Measurements from ENCODE around the gene G6PC3. TPM values are rescaled to one million over a fixed set of nuclear protein-coding genes. Genes with fewer than 3 reads are reported as not detected.

The G6PC3 gene
- total RNA-seq, 1 donor from 2014 or later: 16.6 TPM

DNA sequence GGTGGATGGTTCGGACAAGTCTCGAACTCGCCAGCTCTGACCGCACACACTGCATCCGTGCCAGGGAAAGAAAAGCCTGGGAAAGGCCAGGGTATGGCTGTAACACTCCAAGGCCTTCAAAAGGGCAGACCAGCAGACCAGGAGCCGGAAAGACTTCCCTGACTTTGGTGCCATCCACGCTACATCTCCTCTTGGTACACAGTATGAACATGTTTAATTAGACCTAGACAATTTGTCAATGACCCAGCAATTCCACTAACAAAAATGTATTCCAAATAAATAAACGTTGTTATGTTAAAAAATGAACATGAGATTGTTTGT lies 53.5 kb downstream of the G6PC3 start:
- Histone ChIP-seq H3K27ac (no peak overlapping the region), H4K20me1 (ENCODE audit: low read depth) (peaks cover 39% of the 10 kb centered on the region), H3K4me1 (peaks cover 31% of the 10 kb centered on the region), H3F3A (ENCODE audit: low read depth) (peaks cover 34% of the 10 kb centered on the region), H3K79me2 (ENCODE audit: low read depth) (peaks cover 26% of the 10 kb centered on the region), H3K36me3 (no peaks in the 10 kb centered on the region), H3K4me3 (peak overlapping the region; percentile 98), H3K4me2 (peak overlapping the region; percentile 75), H3K9me3 (ENCODE audit: low read depth) (no peaks in the 10 kb centered on the region), H2AFZ (replicated peaks) (peak overlapping the region; percentile 95), H3K9ac (no peak overlapping the region), H3K27me3 (peaks cover 4% of the 10 kb centered on the region)
- Mint-ChIP-seq H3K9me3 (no peaks in the 10 kb centered on the region), H3K27me3 (ENCODE audit: insufficient read depth, low read depth) (peaks cover 4% of the 10 kb centered on the region), H3K36me3 (no peaks in the 10 kb centered on the region), H3K4me1 (peaks cover 35% of the 10 kb centered on the region), H3K27ac (peak overlapping the region; percentile 93), H3K4me3 (peak overlapping the region; percentile 95)
- no peak for DNase-seq (ENCODE audit: low spot score)
- TF ChIP-seq EZH2phosphoT487 (IDR thresholded peaks at IDR 0.05) (no peak), EZH2 (IDR thresholded peaks at IDR 0.05) (no peak)
- TF ChIP-seq, protein P1, sequence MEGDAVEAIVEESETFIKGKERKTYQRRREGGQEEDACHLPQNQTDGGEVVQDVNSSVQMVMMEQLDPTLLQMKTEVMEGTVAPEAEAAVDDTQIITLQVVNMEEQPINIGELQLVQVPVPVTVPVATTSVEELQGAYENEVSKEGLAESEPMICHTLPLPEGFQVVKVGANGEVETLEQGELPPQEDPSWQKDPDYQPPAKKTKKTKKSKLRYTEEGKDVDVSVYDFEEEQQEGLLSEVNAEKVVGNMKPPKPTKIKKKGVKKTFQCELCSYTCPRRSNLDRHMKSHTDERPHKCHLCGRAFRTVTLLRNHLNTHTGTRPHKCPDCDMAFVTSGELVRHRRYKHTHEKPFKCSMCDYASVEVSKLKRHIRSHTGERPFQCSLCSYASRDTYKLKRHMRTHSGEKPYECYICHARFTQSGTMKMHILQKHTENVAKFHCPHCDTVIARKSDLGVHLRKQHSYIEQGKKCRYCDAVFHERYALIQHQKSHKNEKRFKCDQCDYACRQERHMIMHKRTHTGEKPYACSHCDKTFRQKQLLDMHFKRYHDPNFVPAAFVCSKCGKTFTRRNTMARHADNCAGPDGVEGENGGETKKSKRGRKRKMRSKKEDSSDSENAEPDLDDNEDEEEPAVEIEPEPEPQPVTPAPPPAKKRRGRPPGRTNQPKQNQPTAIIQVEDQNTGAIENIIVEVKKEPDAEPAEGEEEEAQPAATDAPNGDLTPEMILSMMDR (IDR thresholded peaks at IDR 0.05): no peak

Small RNA genes within 50 kb of the gene (small RNA-seq; reads per million reads assigned to genes)
- gene RF00012: not detected

Other genes starting within 250 kb of the G6PC3 start
- gene MPP3, start 237.6 kb upstream of the G6PC3 start, total RNA-seq (ENCODE audit: low replicate concordance): 6.1 and 7.0 TPM in 2 replicates
- not detected in 2 replicates for gene CD300LG, start 223.6 kb upstream of the G6PC3 start, total RNA-seq (ENCODE audit: low replicate concordance)
- 7.8 and 24.5 TPM in 2 replicates for gene MPP2, start 163.2 kb upstream of the G6PC3 start, total RNA-seq (ENCODE audit: low replicate concordance)
- gene PPY, start 128.3 kb upstream of the G6PC3 start, total RNA-seq (ENCODE audit: low replicate concordance): not detected in 2 replicates
- 0.40 TPM in 1 of 2 replicates, not detected in the other for gene PYY, start 116.8 kb upstream of the G6PC3 start, total RNA-seq (ENCODE audit: low replicate concordance)
- 1.8 and 2.2 TPM in 2 replicates for gene NAGS, start 66.1 kb upstream of the G6PC3 start, total RNA-seq (ENCODE audit: low replicate concordance)
- 33.8 and 55.9 TPM in 2 replicates for gene TMEM101, start 55.8 kb upstream of the G6PC3 start, total RNA-seq (ENCODE audit: low replicate concordance)
- gene LSM12, start 4.1 kb upstream of the G6PC3 start, total RNA-seq (ENCODE audit: low replicate concordance): 69.6 and 76.7 TPM in 2 replicates
- 23.6 and 71.0 TPM in 2 replicates for gene HDAC5, start 52.9 kb downstream of the G6PC3 start, total RNA-seq (ENCODE audit: low replicate concordance)
- gene HROB, start 71.2 kb downstream of the G6PC3 start, total RNA-seq (ENCODE audit: low replicate concordance): 6.5 and 11.0 TPM in 2 replicates
- gene ASB16, start 100.0 kb downstream of the G6PC3 start, total RNA-seq (ENCODE audit: low replicate concordance): not detected in 2 replicates
- gene TMUB2, start 116.2 kb downstream of the G6PC3 start, total RNA-seq (ENCODE audit: low replicate concordance): 16.6 and 26.3 TPM in 2 replicates
- 38.9 and 73.6 TPM in 2 replicates for gene ATXN7L3, start 129.1 kb downstream of the G6PC3 start, total RNA-seq (ENCODE audit: low replicate concordance)
- 23.7 and 32.9 TPM in 2 replicates for gene UBTF, start 148.9 kb downstream of the G6PC3 start, total RNA-seq (ENCODE audit: low replicate concordance)
- gene SLC4A1, start 197.4 kb downstream of the G6PC3 start, total RNA-seq (ENCODE audit: low replicate concordance): not detected in 2 replicates
- gene RUNDC3A, start 237.9 kb downstream of the G6PC3 start, total RNA-seq (ENCODE audit: low replicate concordance): 0.09 and 0.58 TPM in 2 replicates

Measured in neural progenitor cell (in vitro differentiated cells).